PC-9 (cell line): Measurements from ENCODE around the gene OSBPL6.

ENCODE experiments used
- CTCF ChIP-seq: fragments of 200-600 bp; sonication (generic); conservative IDR thresholded peaks from 2 replicates; pipeline ENCODE4 v1.6.1; 2017; ENCODE audit warnings: mixed run types, antibody characterized with exemption, mild to moderate bottlenecking, moderate library complexity
- EZH2 ChIP-seq: fragments of 200-600 bp; sonication (generic); IDR thresholded peaks from 2 replicates; pipeline ENCODE4 v1.8.0; 2017; ENCODE audit warnings: antibody characterized with exemption, low read depth

- no peak for TF ChIP-seq CTCF
- TF ChIP-seq EZH2, result no peak
Observed at GRCh38 chr2:178422097-178422496, 227.8 kb downstream of the OSBPL6 start.
